IMR-90 (cell line): ENCODE measurements around the gene USP17L29. TPM values are rescaled to one million over a fixed set of nuclear protein-coding genes. Genes with fewer than 3 reads are reported as not detected.
"Not testable (repeated sequence)": the region's sequence is repeated elsewhere in the genome, so short reads cannot be mapped to it uniquely, and the experiment has no call there.

Source experiments
- ATAC-seq: fragments of 200-7000 bp; cut with Tn5 transposase; 2 replicates; pipeline ENCODE4 v1.9.1; 2020; ENCODE audit warnings: low read depth, mild to moderate bottlenecking, moderate library complexity
- Bru-seq: library from RNA; stranded (reverse); fragments of 400-500 nt; gene quantifications from one replicate; lab custom pipeline; 2021; lab: Mats Ljungman, UMichigan
- BruChase-seq, 2 experiments: library from RNA; stranded (reverse); fragments of 400-500 nt; gene quantifications; one replicate each; lab custom pipeline; 2021; lab: Mats Ljungman, UMichigan
- BruUV-seq: library from RNA; stranded (reverse); fragments of 400-500 nt; replicated peaks from 2 replicates; lab custom pipeline; 2021; lab: Mats Ljungman, UMichigan
- CTCF ChIA-PET: fragments of 300-600 bp; formaldehyde crosslinking; extraction: SDS; loops from one replicate; lab custom pipeline; 2021; ENCODE audit warnings: antibody characterized with exemption; lab: Yijun Ruan, JAX
- POLR2A ChIA-PET: fragments of 300-600 bp; sonication (Branson Sonifier 250); formaldehyde crosslinking; loops from one replicate; lab custom pipeline; 2022; ENCODE audit warnings: antibody characterized with exemption; ENCODE audit not compliant: unreplicated experiment; lab: Charles Lee
- DNase-seq: peaks from one replicate; pipeline ENCODE4 v3.0.0; 2013
- H2AFZ ChIP-seq: replicated peaks from 2 replicates; pipeline ENCODE3; 2013; ENCODE audit warnings: low read length, mild to moderate bottlenecking; ENCODE audit not compliant: poor library complexity
- H2AK5ac ChIP-seq: 2 replicates; pipeline ENCODE4 v1.6.1; 2013; ENCODE audit warnings: low read depth, low read length, inconsistent platforms
- H2AK9ac ChIP-seq: replicated peaks from 2 replicates; pipeline ENCODE3; 2013; ENCODE audit warnings: mild to moderate bottlenecking, low read depth, low read length, moderate library complexity; ENCODE audit not compliant: poor library complexity
- H2BK120ac ChIP-seq: 2 replicates; pipeline ENCODE4 v1.6.1; 2013; ENCODE audit warnings: low read depth, low read length, inconsistent platforms
- H2BK15ac ChIP-seq: 3 replicates; pipeline ENCODE4 v1.6.1; 2013; ENCODE audit warnings: low read depth, low read length, inconsistent platforms
- H2BK20ac ChIP-seq: 2 replicates; pipeline ENCODE4 v1.6.1; 2013; ENCODE audit warnings: low read depth, mild to moderate bottlenecking, inconsistent platforms, low read length, moderate library complexity
- H2BK5ac ChIP-seq: 2 replicates; pipeline ENCODE4 v1.6.1; 2013; ENCODE audit warnings: mild to moderate bottlenecking, low read depth, low read length, inconsistent platforms; ENCODE audit not compliant: poor library complexity, severe bottlenecking
- H3K14ac ChIP-seq: replicated peaks from 2 replicates; pipeline ENCODE4 v1.6.1; 2013; ENCODE audit warnings: low read depth, low read length, inconsistent platforms
- H3K18ac ChIP-seq: 2 replicates; pipeline ENCODE4 v1.6.1; 2013; ENCODE audit warnings: low read depth, low read length, control low read depth
- H3K23ac ChIP-seq: 2 replicates; pipeline ENCODE4 v1.6.1; 2013; ENCODE audit warnings: low read depth, low read length, inconsistent platforms
- H3K27ac ChIP-seq: 2 replicates; pipeline ENCODE4 v1.5.1; 2013; ENCODE audit warnings: mild to moderate bottlenecking, control low read depth, low read length; ENCODE audit not compliant: insufficient read depth
- H3K27me3 ChIP-seq: 2 replicates; pipeline ENCODE4 v1.6.1; 2013; ENCODE audit warnings: low read length; ENCODE audit not compliant: control insufficient read depth, insufficient read depth
- H3K36me3 ChIP-seq: 2 replicates; pipeline ENCODE4 v1.6.1; 2013; ENCODE audit warnings: low read length, mixed read lengths; ENCODE audit not compliant: control insufficient read depth, insufficient read depth
- H3K4ac ChIP-seq: 2 replicates; pipeline ENCODE4 v1.6.1; 2013; ENCODE audit warnings: low read depth, low read length, inconsistent platforms
- H3K4me1 ChIP-seq: 2 replicates; pipeline ENCODE4 v1.6.1; 2013; ENCODE audit warnings: low read length, mixed read lengths; ENCODE audit not compliant: control insufficient read depth, insufficient read depth
- H3K4me2 ChIP-seq: 2 replicates; pipeline ENCODE4 v1.6.1; 2013; ENCODE audit warnings: low read depth, mild to moderate bottlenecking, control low read depth, low read length, moderate library complexity
- H3K4me3 ChIP-seq: 2 replicates; pipeline ENCODE4 v1.5.1; 2013; ENCODE audit warnings: low read depth, mild to moderate bottlenecking, control low read depth, low read length, moderate library complexity; ENCODE audit not compliant: insufficient read depth
- H3K56ac ChIP-seq: 2 replicates; pipeline ENCODE4 v1.6.1; 2013; ENCODE audit warnings: low read length, inconsistent platforms; ENCODE audit not compliant: insufficient read depth; ENCODE audit errors: extremely low read depth
- H3K79me1 ChIP-seq, 2 experiments: 2 replicates each; pipeline ENCODE4 v1.6.1; 2013; ENCODE audit warnings: low read length in 2 of 2, inconsistent platforms in 1 of 2, low read depth in 1 of 2
- H3K9ac ChIP-seq: 2 replicates; pipeline ENCODE4 v1.6.1; 2013; ENCODE audit warnings: low read depth, low read length, control low read depth
- H3K9me1 ChIP-seq: 2 replicates; pipeline ENCODE4 v1.6.1; 2013; ENCODE audit warnings: low read length, inconsistent platforms; ENCODE audit not compliant: insufficient read depth
- H3K9me3 ChIP-seq: 2 replicates; pipeline ENCODE4 v1.6.1; 2013; ENCODE audit warnings: low read length; ENCODE audit not compliant: control insufficient read depth, insufficient read depth
- H4K20me1 ChIP-seq: 2 replicates; pipeline ENCODE4 v1.6.1; 2013; ENCODE audit warnings: low read length, inconsistent platforms; ENCODE audit not compliant: insufficient read depth
- H4K5ac ChIP-seq: 2 replicates; pipeline ENCODE4 v1.6.1; 2013; ENCODE audit warnings: mild to moderate bottlenecking, low read depth, low read length, control low read depth
- H4K8ac ChIP-seq, 2 experiments: 2 replicates each; pipeline ENCODE4 v1.6.1; 2013; ENCODE audit warnings: low read depth in 2 of 2, low read length in 2 of 2, control low read depth in 1 of 2, inconsistent platforms in 1 of 2
- H4K91ac ChIP-seq: 2 replicates; pipeline ENCODE4 v1.6.1; 2013; ENCODE audit warnings: low read depth, low read length, inconsistent platforms; ENCODE audit not compliant: insufficient read depth
- WGBS, 2 experiments: methylation state at CpG; one replicate each; pipeline versions ENCODE4 v1.1.5 to v1.1.7; 2013; ENCODE audit warnings: missing lambda C conversion rate in 2 of 2; ENCODE audit not compliant: insufficient read length in 1 of 2; ENCODE audit errors: extremely low coverage in 2 of 2; 5-methylcytosine and 5-hydroxymethylcytosine counted together
- dilution Hi-C: fragments of 300-500 bp; cut with HindIII; formaldehyde crosslinking; loops from one replicate; pipeline ENCODE4 v1.14.3; 2018; ENCODE audit warnings: low sequenced_read_pairs; ENCODE audit not compliant: unreplicated experiment
- in situ Hi-C: fragments of 300-500 bp; cut with MboI; formaldehyde crosslinking; loops from 3 replicates; pipeline ENCODE4 v1.14.3; 2019; ENCODE audit warnings: low sequenced_read_pairs, inconsistent platforms, mixed read lengths
- intact Hi-C: fragments of 100-400 bp; cut with micrococcal nuclease; formaldehyde crosslinking; loops from 2 replicates; pipeline ENCODE4 v1.10.0; 2022
- long read RNA-seq: library from polyadenylated mRNA; unstranded; transcript quantifications from one replicate; pipeline ENCODE4 v2.0.0, GENCODE V29; 2021; ENCODE audit not compliant: unreplicated experiment
- polyA plus RNA-seq, 3 experiments: library from polyadenylated mRNA; depleted of rRNA; stranded (reverse); fragments of >200 nt; gene quantifications; 2 replicates each; pipeline ENCODE4 v1.2.3, GENCODE V29; 2012; ENCODE audit warnings: low replicate concordance in 1 of 3
- total RNA-seq: library from RNA; depleted of rRNA; stranded (reverse); fragments of >200 nt; gene quantifications from 2 replicates; pipeline ENCODE4 v1.2.3, GENCODE V29; 2012; rRNA removed

The USP17L29 gene, protein sequence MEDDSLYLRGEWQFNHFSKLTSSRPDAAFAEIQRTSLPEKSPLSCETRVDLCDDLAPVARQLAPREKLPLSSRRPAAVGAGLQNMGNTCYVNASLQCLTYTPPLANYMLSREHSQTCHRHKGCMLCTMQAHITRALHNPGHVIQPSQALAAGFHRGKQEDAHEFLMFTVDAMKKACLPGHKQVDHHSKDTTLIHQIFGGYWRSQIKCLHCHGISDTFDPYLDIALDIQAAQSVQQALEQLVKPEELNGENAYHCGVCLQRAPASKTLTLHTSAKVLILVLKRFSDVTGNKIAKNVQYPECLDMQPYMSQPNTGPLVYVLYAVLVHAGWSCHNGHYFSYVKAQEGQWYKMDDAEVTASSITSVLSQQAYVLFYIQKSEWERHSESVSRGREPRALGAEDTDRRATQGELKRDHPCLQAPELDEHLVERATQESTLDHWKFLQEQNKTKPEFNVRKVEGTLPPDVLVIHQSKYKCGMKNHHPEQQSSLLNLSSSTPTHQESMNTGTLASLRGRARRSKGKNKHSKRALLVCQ
- total RNA-seq (not detected in 2 replicates), polyA plus RNA-seq (2012; rRNA removed) (not detected in 2 replicates), Bru-seq, nascent RNA (not detected), BruChase-seq, experiment 1, labeled RNA remaining after a 6-hour chase (not detected), BruChase-seq, experiment 2, labeled RNA remaining after a 2-hour chase (not detected)
- polyA plus RNA-seq (2012; cell fraction: cytosol; rRNA removed), result not detected in 2 replicates
- not detected in 2 replicates for polyA plus RNA-seq (2012; cell fraction: nucleus; rRNA removed; ENCODE audit: low replicate concordance)
- long read RNA-seq, result 0 reads

DNA sequence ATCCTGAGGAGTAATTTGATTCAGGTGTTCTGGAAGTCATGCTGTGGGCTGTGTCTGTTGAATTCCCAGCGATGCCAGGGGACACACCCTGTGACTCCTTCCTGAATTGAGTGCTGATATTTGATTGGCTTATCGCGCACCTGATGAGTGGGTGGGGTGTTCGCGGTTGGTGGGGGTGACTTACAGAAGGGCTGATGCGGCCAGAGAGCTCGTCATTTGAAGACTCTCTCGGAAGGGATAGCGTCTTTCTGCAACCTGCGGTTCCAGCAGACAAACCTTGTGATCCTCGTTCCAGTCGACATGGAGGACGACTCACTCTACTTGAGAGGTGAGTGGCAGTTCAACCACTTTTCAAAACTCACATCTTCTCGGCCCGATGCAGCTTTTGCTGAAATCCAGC is at the start of gene USP17L29:
Gene USP17L29, plus strand, starts transcription at position 301 of the 400 bp plus-strand sequence. Its CDS starts 0 bp downstream, at position 301.
- H3K27me3 ChIP-seq, H2BK20ac ChIP-seq, H3K27ac ChIP-seq, CTCF ChIA-PET, H2BK120ac ChIP-seq, H3K23ac ChIP-seq, H3K9me3 ChIP-seq, H2AK5ac ChIP-seq, H2BK5ac ChIP-seq, in situ Hi-C loops, ATAC-seq, H3K4me2 ChIP-seq, H2AK9ac ChIP-seq, H4K20me1 ChIP-seq, BruUV-seq, H3K79me1 ChIP-seq, H4K8ac ChIP-seq, H3K4me3 ChIP-seq, H3K4ac ChIP-seq, DNase-seq, H3K36me3 ChIP-seq, H2BK15ac ChIP-seq, H4K91ac ChIP-seq, POLR2A ChIA-PET, H3K9ac ChIP-seq, dilution Hi-C loops, H3K9me1 ChIP-seq, H2AFZ ChIP-seq, H4K5ac ChIP-seq, H3K4me1 ChIP-seq, H3K18ac ChIP-seq, H3K14ac ChIP-seq, H3K56ac ChIP-seq, intact Hi-C loops: not testable (repeated sequence)
- no CpG with 5 or more reads among the region's 15 CpGs for WGBS, 2 experiments

DNA sequence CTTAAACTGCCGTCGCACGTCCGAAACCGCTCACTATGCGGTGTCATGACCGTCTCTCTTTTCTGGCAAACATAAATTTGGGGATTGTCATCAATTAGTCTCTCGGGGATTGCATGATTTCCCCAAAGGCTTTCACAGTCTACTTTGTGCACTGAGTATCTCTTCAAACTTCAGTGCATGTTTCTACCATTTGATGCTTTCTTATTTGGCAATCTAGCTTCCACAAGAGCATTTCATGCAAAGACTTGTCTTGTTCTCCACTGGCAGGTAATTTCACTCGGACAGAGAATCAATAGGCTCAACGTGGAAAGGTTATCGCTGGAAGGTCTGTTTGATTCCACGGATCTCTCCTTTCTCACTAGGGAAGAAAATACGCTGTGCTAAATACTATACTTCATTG is 29.2 kb upstream of the USP17L29 start:
- H2AK9ac ChIP-seq, H3K4me3 ChIP-seq, H2AK5ac ChIP-seq, H2BK120ac ChIP-seq, H3K9ac ChIP-seq, H3K9me3 ChIP-seq, H4K91ac ChIP-seq, H4K8ac ChIP-seq, H3K23ac ChIP-seq, H2BK5ac ChIP-seq, H3K9me1 ChIP-seq, H3K79me1 ChIP-seq, H2AFZ ChIP-seq, ATAC-seq, H2BK15ac ChIP-seq, CTCF ChIA-PET, dilution Hi-C loops, BruUV-seq, H3K18ac ChIP-seq, H3K4ac ChIP-seq, H4K5ac ChIP-seq, H3K36me3 ChIP-seq, H3K14ac ChIP-seq, H3K4me2 ChIP-seq, H4K20me1 ChIP-seq, H3K56ac ChIP-seq, intact Hi-C loops, H3K27ac ChIP-seq, POLR2A ChIA-PET, H2BK20ac ChIP-seq, H3K27me3 ChIP-seq, H3K4me1 ChIP-seq, in situ Hi-C loops, DNase-seq: not testable (repeated sequence)
- no CpG with 5 or more reads among the region's 13 CpGs for WGBS, 2 experiments
